Hematopoietic multipotent progenitor cell treated with erythropoietin and hydrocortisone succinate and interleukin-3 and kit ligand, for 6 days (in vitro differentiated cells): ENCODE data around the gene KRT71.
"Not testable (repeated sequence)": the region's sequence is repeated elsewhere in the genome, so short reads cannot be mapped to it uniquely, and the experiment has no call there.

Source experiments
- DNase-seq: peaks from one replicate; pipeline ENCODE4 v3.0.0-alpha.2; 2015

KRT71 gene

GRCh38 chr12:52552681-52553195 is at the start of gene KRT71:
Gene KRT71 (minus strand): TSS chr12:52553145. CDS start chr12:52553077, 68 bp downstream.
- DNase-seq, result no peak

- DNase-seq, result no peak
Measured at GRCh38 chr12:52602552-52602951, 49.6 kb upstream of the KRT71 start.

GRCh38 chr12:52601671-52602070 is 48.7 kb upstream of the KRT71 start:
- DNase-seq, result no peak

- DNase-seq, result no peak
Measured at GRCh38 chr12:52600941-52601481, 48.1 kb upstream of the KRT71 start, which contains the start of gene KRT72. Gene KRT72 (minus strand): TSS chr12:52601463. CDS start chr12:52601452, 11 bp downstream.

- no peak for DNase-seq
Measured at GRCh38 chr12:52600475-52600874, 47.5 kb upstream of the KRT71 start.

- no peak for DNase-seq
Measured at GRCh38 chr12:52600071-52600470, 47.1 kb upstream of the KRT71 start.

- no peak for DNase-seq
Measured at GRCh38 chr12:52598966-52599365, 46.0 kb upstream of the KRT71 start.

- not testable (repeated sequence) for DNase-seq
Measured at GRCh38 chr12:52594237-52594636, 41.3 kb upstream of the KRT71 start.

GRCh38 chr12:52591521-52591920 is 38.6 kb upstream of the KRT71 start:
- DNase-seq, result no peak

GRCh38 chr12:52590021-52590420 is 37.1 kb upstream of the KRT71 start:
- DNase-seq, result no peak

GRCh38 chr12:52587563-52587962 is 34.6 kb upstream of the KRT71 start:
- DNase-seq, result no peak

- peak; percentile 13 for DNase-seq
Measured at GRCh38 chr12:52585946-52586345, 33.0 kb upstream of the KRT71 start.

- DNase-seq, result no peak
Measured at GRCh38 chr12:52585066-52585465, 32.1 kb upstream of the KRT71 start.

GRCh38 chr12:52584156-52584682 is 31.3 kb upstream of the KRT71 start:
- no peak for DNase-seq

- DNase-seq, result peak; percentile 87
Measured at GRCh38 chr12:52582971-52583456, 30.1 kb upstream of the KRT71 start.

- DNase-seq, result no peak
Measured at GRCh38 chr12:52582486-52582885, 29.5 kb upstream of the KRT71 start.

- DNase-seq, result no peak
Measured at GRCh38 chr12:52581481-52581880, 28.5 kb upstream of the KRT71 start.

GRCh38 chr12:52581066-52581465 is 28.1 kb upstream of the KRT71 start:
- DNase-seq, result no peak

GRCh38 chr12:52580496-52580895 is 27.6 kb upstream of the KRT71 start:
- no peak for DNase-seq

- DNase-seq, result no peak
Measured at GRCh38 chr12:52579468-52580465, 26.8 kb upstream of the KRT71 start.

GRCh38 chr12:52578469-52578868 is 25.5 kb upstream of the KRT71 start:
- DNase-seq, result no peak

GRCh38 chr12:52577316-52577715 is 24.4 kb upstream of the KRT71 start:
- no peak for DNase-seq

GRCh38 chr12:52575948-52576347 is 23.0 kb upstream of the KRT71 start:
- DNase-seq, result no peak
